Spleen (tissue), 7 donors: ENCODE data around the gene SEC14L1.

Source experiments
- CTCF ChIP-seq, 11 experiments: fragments of 200-600 bp in 7 of 11; fragments of 450-650 bp in 4 of 11; sonication (generic) in 4 of 11; IDR thresholded peaks in 8 of 11; conservative IDR thresholded peaks in 3 of 11; 1 replicate in 7 of 11; 2 replicates in 4 of 11; pipeline versions ENCODE4 v1.4.0 to v1.8.0; 2016 to 2021; ENCODE audit warnings: antibody characterized with exemption in 11 of 11, inconsistent platforms in 4 of 11, mild to moderate bottlenecking in 1 of 11
- POLR2A ChIP-seq, 3 donors: fragments of 450-650 bp; IDR thresholded peaks; one replicate each; pipeline ENCODE4 v1.5.1; 2017; ENCODE audit warnings: antibody characterized with exemption in 3 of 3, mild to moderate bottlenecking in 1 of 3
- POLR2AphosphoS5 ChIP-seq, 3 donors: sonication (generic); formaldehyde crosslinking; IDR thresholded peaks; one replicate each; pipeline ENCODE4 v1.5.1; 2017; ENCODE audit warnings: antibody characterized with exemption in 3 of 3
- donor health status: DM: no; HTN: no; CAD: no; lungs with moderate emphysema.
- donor health status: DM: no; HTN: no; CAD: no.
- donor health status: DM: no; HTN: no; CAD: no.

GRCh38 chr17:77215281-77215680 lies 74.5 kb downstream of the SEC14L1 start:
- TF ChIP-seq CTCF (IDR thresholded peaks at IDR 0.05 in 8 of 11, conservative IDR thresholded peaks at IDR 0.05 in 3 of 11) (no peak), POLR2A (IDR thresholded peaks at IDR 0.05) (no peak), POLR2AphosphoS5 (IDR thresholded peaks at IDR 0.05) (peak in 2 of 3 donors; percentile 24 to 71)
